CD14-positive monocyte (primary cell): ENCODE data around the gene ZSCAN5B. TPM values are rescaled to one million over a fixed set of nuclear protein-coding genes. Genes with fewer than 3 reads are reported as not detected.
"Not testable (repeated sequence)": the region's sequence is repeated elsewhere in the genome, so short reads cannot be mapped to it uniquely, and the experiment has no call there.

Experiments
- DNase-seq, 3 donors: peaks; one replicate each; pipeline ENCODE4 v3.0.0-alpha.2; 2011 to 2022
- H2AFZ ChIP-seq: 2 replicates; pipeline ENCODE4 v1.6.0; 2012; ENCODE audit warnings: mild to moderate bottlenecking, low read depth, low read length, inconsistent platforms; ENCODE audit not compliant: insufficient read depth, poor library complexity, severe bottlenecking
- H3K27ac ChIP-seq, 2 donors: 1 replicate in 1 of 2; 2 replicates in 1 of 2; pipeline ENCODE4 v1.5.1; 2012 to 2013; ENCODE audit warnings: low read length in 2 of 2, control low read depth in 1 of 2, inconsistent platforms in 1 of 2, low read depth in 1 of 2, mild to moderate bottlenecking in 1 of 2
- H3K27me3 ChIP-seq, 2 donors: one replicate each; pipeline versions ENCODE4 v1.6.0 to v1.6.1; 2011 to 2013; ENCODE audit warnings: low read length in 2 of 2; ENCODE audit not compliant: control insufficient read depth in 2 of 2, insufficient read depth in 2 of 2
- H3K36me3 ChIP-seq, 2 donors: replicated peaks in 1 of 2; 1 replicate in 1 of 2; 2 replicates in 1 of 2; pipeline versions ENCODE4 v1.5.1 to v1.6.1; 2012 to 2013; ENCODE audit warnings: low read length in 2 of 2, control low read depth in 1 of 2, inconsistent platforms in 1 of 2, mild to moderate bottlenecking in 1 of 2; ENCODE audit not compliant: insufficient read depth in 2 of 2, control insufficient read depth in 1 of 2
- H3K4me1 ChIP-seq, 2 donors: 1 replicate in 1 of 2; 2 replicates in 1 of 2; pipeline versions ENCODE4 v1.5.1 to v1.6.1; 2012 to 2013; ENCODE audit warnings: low read length in 2 of 2, control low read depth in 1 of 2, inconsistent platforms in 1 of 2, mild to moderate bottlenecking in 1 of 2, moderate library complexity in 1 of 2; ENCODE audit not compliant: insufficient read depth in 2 of 2, control insufficient read depth in 1 of 2
- H3K4me2 ChIP-seq: replicated peaks from 2 replicates; pipeline ENCODE3; 2012; ENCODE audit warnings: low read length, moderate library complexity, mild to moderate bottlenecking; ENCODE audit not compliant: poor library complexity, severe bottlenecking; ENCODE audit errors: extremely low read depth
- H3K4me3 ChIP-seq, 3 experiments: fragments of 200-600 bp in 1 of 3; sonication (generic) in 1 of 3; replicated peaks in 1 of 3; 1 replicate in 2 of 3; 2 replicates in 1 of 3; pipeline ENCODE4 v1.5.1; 2011 to 2013; ENCODE audit warnings: low read length in 3 of 3, mild to moderate bottlenecking in 3 of 3, control low read depth in 2 of 3, low read depth in 2 of 3, inconsistent platforms in 1 of 3, moderate library complexity in 1 of 3
- H3K79me2 ChIP-seq: 2 replicates; pipeline ENCODE4 v1.6.0; 2012; ENCODE audit warnings: mild to moderate bottlenecking, control low read depth, inconsistent platforms, low read length, moderate library complexity; ENCODE audit not compliant: insufficient read depth
- H3K9ac ChIP-seq: 2 replicates; pipeline ENCODE4 v1.6.0; 2017; ENCODE audit warnings: low read length, mild to moderate bottlenecking; ENCODE audit not compliant: insufficient read depth, poor library complexity, severe bottlenecking
- H3K9me3 ChIP-seq, 2 donors: replicated peaks in 1 of 2; 1 replicate in 1 of 2; 2 replicates in 1 of 2; pipeline versions ENCODE4 v1.5.1 to v1.6.1; 2012 to 2013; ENCODE audit warnings: low read length in 2 of 2, control low read depth in 1 of 2; ENCODE audit not compliant: control insufficient read depth in 1 of 2, insufficient read depth in 1 of 2
- H4K20me1 ChIP-seq: 2 replicates; pipeline ENCODE4 v1.6.0; 2012; ENCODE audit warnings: mild to moderate bottlenecking, low read length, control low read depth, moderate library complexity; ENCODE audit not compliant: insufficient read depth
- H3K27ac Mint-ChIP-seq, 7 donors: one replicate each; pipeline ENCODE4 v1.8.0; 2020; ENCODE audit warnings: mild to moderate bottlenecking in 7 of 7, mixed read lengths in 7 of 7, moderate library complexity in 6 of 7, inconsistent platforms in 2 of 7
- H3K27me3 Mint-ChIP-seq, 3 donors: one replicate each; pipeline ENCODE4 v1.8.0; 2021 to 2022; ENCODE audit warnings: low read depth in 3 of 3, mild to moderate bottlenecking in 3 of 3, mixed read lengths in 3 of 3, moderate library complexity in 3 of 3, inconsistent platforms in 1 of 3
- H3K36me3 Mint-ChIP-seq, 2 donors: one replicate each; pipeline ENCODE4 v1.8.0; 2020; ENCODE audit warnings: mixed read lengths in 2 of 2, inconsistent platforms in 1 of 2, mild to moderate bottlenecking in 1 of 2
- H3K4me1 Mint-ChIP-seq: one replicate; pipeline ENCODE4 v1.8.0; 2020; ENCODE audit warnings: mild to moderate bottlenecking, mixed read lengths
- H3K4me3 Mint-ChIP-seq, 2 donors: one replicate each; pipeline ENCODE4 v1.8.0; 2020; ENCODE audit warnings: mild to moderate bottlenecking in 2 of 2, mixed read lengths in 2 of 2, moderate library complexity in 1 of 2
- H3K9me3 Mint-ChIP-seq, 7 donors: one replicate each; pipeline ENCODE4 v1.8.0; 2020 to 2022; ENCODE audit warnings: mixed read lengths in 7 of 7, mild to moderate bottlenecking in 6 of 7, moderate library complexity in 6 of 7, inconsistent platforms in 2 of 7
- CTCF ChIP-seq: fragments of 200-600 bp; IDR thresholded peaks from one replicate; pipeline ENCODE4 v1.8.0; 2022; ENCODE audit warnings: antibody characterized with exemption, mild to moderate bottlenecking
- WGBS: methylation state at CpG from one replicate; pipeline ENCODE4 v1.1.5; 2013; ENCODE audit warnings: missing lambda C conversion rate; ENCODE audit not compliant: insufficient coverage; 5-methylcytosine and 5-hydroxymethylcytosine counted together
- intact Hi-C, 2 donors: fragments of 100-400 bp; cut with micrococcal nuclease; formaldehyde crosslinking; loops; one replicate each; pipeline versions ENCODE4 v1.15.0 to v1.15.1; 2023
- polyA minus RNA-seq: library from RNA; depleted of rRNA, polyadenylated mRNA; stranded (reverse); fragments of >200 nt; gene quantifications from 2 replicates; pipeline ENCODE4 v1.2.3, GENCODE V29; 2012
- polyA plus RNA-seq, 3 donors: library from polyadenylated mRNA; depleted of rRNA in 1 of 3; unstranded in 2 of 3; stranded (reverse) in 1 of 3; fragments of 300-500 nt in 2 of 3; fragments of >200 nt in 1 of 3; fragmentation: Illumina TruSeq in 2 of 3; gene quantifications; 1 replicate in 2 of 3; 2 replicates in 1 of 3; pipeline ENCODE4 v1.2.3, GENCODE V29; 2012 to 2021
- total RNA-seq, 12 experiments: library from RNA in 1 of 12; stranded (reverse) in 1 of 12; fragments of 120-200 nt in 1 of 12; gene quantifications; one replicate each; pipeline ENCODE4 v1.2.4 and lab custom pipeline; 2013 to 2026; ENCODE audit warnings: mixed read lengths in 6 of 12, inconsistent platforms in 1 of 12

The ZSCAN5B gene
- total RNA-seq (2013), result 0.04 TPM
- polyA plus RNA-seq (not detected), polyA minus RNA-seq (not detected in 2 replicates), total RNA-seq (lab: John Stamatoyannopoulos, UW) (0 to 0.69 (median 0.08) reads per million in 11 experiments)

GRCh38 chr19:56197646-56198045 lies at the start of gene ZSCAN5B:
Gene ZSCAN5B, minus strand, starts transcription at chr19:56197783. Its CDS starts 4,731 bp downstream, at chr19:56193052.
- H3K79me2 ChIP-seq, H3K4me1 ChIP-seq, H3K4me2 ChIP-seq, H3K9ac ChIP-seq, H3K9me3 Mint-ChIP-seq, H3K36me3 ChIP-seq, H2AFZ ChIP-seq, H3K36me3 Mint-ChIP-seq, H3K4me3 Mint-ChIP-seq, H3K27ac ChIP-seq, H3K4me3 ChIP-seq, intact Hi-C loops, H3K9me3 ChIP-seq, H3K27me3 ChIP-seq, H4K20me1 ChIP-seq, DNase-seq, H3K4me1 Mint-ChIP-seq: not testable (repeated sequence)
- H3K27me3 Mint-ChIP-seq, result peaks cover 6 to 11% (median 10%) of the 10 kb centered on the region in 3 donors
- H3K27ac Mint-ChIP-seq, result peak within 1 kb of the TSS in 1 of 7 donors; percentile 47
- 90% methylated on average over 2 of the region's 23 CpGs for WGBS

- H3K9me3 Mint-ChIP-seq, H3K4me3 Mint-ChIP-seq, H2AFZ ChIP-seq, H3K27me3 Mint-ChIP-seq, H3K36me3 Mint-ChIP-seq, H3K27ac ChIP-seq, H3K4me1 Mint-ChIP-seq, H3K27me3 ChIP-seq, DNase-seq, intact Hi-C loops, H4K20me1 ChIP-seq, H3K4me3 ChIP-seq, H3K79me2 ChIP-seq, H3K9ac ChIP-seq, H3K27ac Mint-ChIP-seq, H3K4me2 ChIP-seq, H3K36me3 ChIP-seq, H3K9me3 ChIP-seq, H3K4me1 ChIP-seq: not testable (repeated sequence)
- WGBS, result 100% methylated on average over 2 of the region's 4 CpGs
Measured at GRCh38 chr19:56245764-56246163, 48.2 kb upstream of the ZSCAN5B start.

GRCh38 chr19:56245121-56245740 lies 47.6 kb upstream of the ZSCAN5B start:
- Mint-ChIP-seq H3K27ac (no peak overlapping the region), H3K4me3 (no peak overlapping the region), H3K36me3 (peaks cover 1 to 6% of the 10 kb centered on the region in 2 donors), H3K27me3 (peaks cover 0 to 2% (median 0%) of the 10 kb centered on the region in 3 donors), H3K9me3 (no peaks in the 10 kb centered on the region), H3K4me1 (no peaks in the 10 kb centered on the region)
- Histone ChIP-seq H3K4me2 (no peak overlapping the region), H4K20me1 (no peaks in the 10 kb centered on the region), H3K27ac (no peak overlapping the region), H3K79me2 (no peaks in the 10 kb centered on the region), H2AFZ (no peak overlapping the region), H3K4me3 (no peak overlapping the region), H3K9me3 (no peaks in the 10 kb centered on the region), H3K27me3 (no peaks in the 10 kb centered on the region), H3K36me3 (no peaks in the 10 kb centered on the region), H3K9ac (no peak overlapping the region), H3K4me1 (no peaks in the 10 kb centered on the region)
- DNase-seq, result no peak
- intact Hi-C loops, result no loop called here
- 97% methylated on average over 6 of the region's 7 CpGs for WGBS
- TF ChIP-seq CTCF, result no peak
